Anterior cingulate cortex (tissue), 58 donors: ENCODE results near the gene RSPH1.

Experiments
- DNase-seq, 58 donors: peaks; one replicate each; lab custom pipeline; 2025; lab: John Stamatoyannopoulos, UW

The RSPH1 gene

DNA sequence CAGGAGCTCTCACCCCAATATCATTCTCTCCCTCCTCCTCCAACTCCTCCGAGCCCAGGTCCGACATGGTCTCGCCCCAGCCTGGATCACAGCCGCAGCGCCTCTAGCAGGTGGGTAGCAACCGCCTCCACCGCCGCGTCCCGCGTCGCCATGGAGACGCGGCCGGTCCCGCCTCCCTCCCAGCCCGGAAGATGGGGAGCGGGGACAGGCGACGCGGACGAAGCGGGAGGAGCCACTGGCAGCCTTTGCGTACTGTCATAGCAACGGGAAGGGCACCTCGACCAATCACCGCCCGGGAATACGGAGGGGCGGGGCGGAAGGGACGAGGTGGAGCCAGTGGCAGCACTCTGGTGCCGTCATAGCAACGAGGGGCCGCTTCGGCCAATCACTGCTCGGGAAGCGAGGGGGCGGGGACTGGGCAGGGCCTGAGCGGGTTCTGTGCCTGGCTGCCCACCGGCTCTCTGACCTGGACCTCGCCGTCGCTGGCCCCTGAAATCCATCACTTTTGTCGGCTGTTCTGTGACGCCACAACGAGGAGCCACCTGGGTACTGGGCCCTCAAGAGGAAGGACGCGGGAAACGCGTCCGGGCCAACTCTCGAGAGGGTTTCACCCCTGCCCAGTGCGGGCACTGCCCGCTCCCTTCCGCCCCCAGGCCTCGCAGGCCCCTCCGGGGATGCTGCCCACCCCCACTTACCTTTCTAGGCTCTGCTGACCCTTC lies at the start of gene RSPH1:
RSPH1 (minus strand) TSS at position 105 of the 719 bp plus-strand sequence; CDS start at position 67, 38 bp downstream.
- DNase-seq: peak; percentile 96 to 100 (median 100)

DNA sequence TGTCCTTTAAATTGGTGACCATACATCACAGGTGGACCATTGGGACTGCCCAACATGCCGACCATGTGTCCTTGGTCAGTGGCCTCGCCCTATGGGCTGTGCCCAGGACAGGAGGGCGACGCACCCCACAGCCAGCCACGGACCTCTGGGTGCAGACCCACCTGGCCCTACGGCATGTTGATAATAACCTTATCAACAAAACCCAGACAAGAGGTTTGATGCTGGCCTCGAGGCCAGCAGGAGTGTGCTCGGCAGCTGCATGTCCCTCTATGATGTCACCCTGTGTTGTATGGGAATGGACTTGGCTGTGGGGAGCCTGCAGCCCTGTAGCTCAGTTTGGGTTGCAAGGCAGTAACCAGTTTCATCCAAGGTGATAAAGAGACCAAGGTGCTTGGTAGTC lies 49.7 kb upstream of the RSPH1 start:
- DNase-seq: no peak

DNA sequence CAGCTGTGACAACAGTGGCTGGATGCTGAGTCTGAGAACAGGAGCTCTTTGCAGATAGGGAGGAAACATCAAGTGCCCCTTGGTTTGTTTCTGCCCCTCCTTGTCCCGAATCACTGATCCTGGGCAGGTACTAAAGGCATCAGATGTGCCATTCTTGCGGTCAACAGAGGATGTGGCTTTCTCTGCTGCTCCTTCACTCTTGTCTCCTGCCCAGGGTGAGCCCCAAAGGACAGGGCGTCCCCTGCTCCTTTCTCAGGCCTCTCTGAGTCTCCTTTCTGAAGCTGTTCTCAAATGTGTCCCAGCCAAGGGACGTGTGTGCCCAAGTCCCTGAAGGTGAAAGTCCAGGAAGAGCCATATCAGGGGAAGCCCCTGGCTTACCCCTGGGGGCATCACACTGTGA lies 49.3 kb upstream of the RSPH1 start:
- no peak for DNase-seq

GRCh38 chr21:42544544-42544943 lies 48.5 kb upstream of the RSPH1 start:
- no peak for DNase-seq

DNA sequence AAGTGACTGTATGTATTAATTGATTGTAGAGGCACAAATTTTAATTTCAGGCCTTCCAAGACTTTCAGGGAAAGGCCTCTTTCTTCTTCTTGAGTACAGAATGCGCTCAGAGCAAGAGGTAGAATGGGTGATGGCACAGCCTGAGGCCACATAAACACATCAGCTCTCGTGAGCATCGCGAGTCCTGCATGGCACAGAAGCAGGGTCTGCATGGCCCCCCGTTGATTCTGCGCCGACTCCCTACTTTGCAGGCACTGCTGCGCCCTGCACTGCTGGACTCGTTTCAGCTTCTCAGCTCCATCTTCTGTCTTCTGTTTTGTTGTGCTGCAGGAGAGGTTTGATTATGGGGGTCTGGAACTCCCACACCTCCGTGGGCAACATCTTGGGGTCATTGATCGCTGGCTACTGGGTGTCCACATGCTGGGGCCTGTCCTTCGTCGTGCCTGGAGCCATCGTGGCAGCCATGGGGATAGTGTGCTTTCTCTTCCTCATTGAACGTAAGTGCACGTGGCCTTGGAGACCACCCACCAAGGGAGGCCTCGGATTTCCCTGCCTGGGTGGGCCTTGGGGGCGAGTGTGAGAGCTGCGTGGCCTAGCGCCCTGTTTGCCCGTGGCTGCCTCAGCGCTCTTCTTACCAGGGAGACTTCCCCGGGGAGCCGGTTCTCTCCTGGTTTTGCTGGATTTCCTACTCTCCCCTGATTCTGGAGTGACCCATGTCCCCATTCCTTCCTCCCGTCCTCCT lies 47.3 kb upstream of the RSPH1 start:
- no peak for DNase-seq

GRCh38 chr21:42542596-42542995 lies 46.6 kb upstream of the RSPH1 start:
- no peak for DNase-seq

- DNase-seq: no peak
Observed at GRCh38 chr21:42542196-42542595, 46.2 kb upstream of the RSPH1 start.

GRCh38 chr21:42541618-42542017 lies 45.6 kb upstream of the RSPH1 start:
- DNase-seq: no peak

GRCh38 chr21:42541174-42541573 lies 45.1 kb upstream of the RSPH1 start:
- DNase-seq: no peak

- no peak for DNase-seq
Observed at GRCh38 chr21:42540396-42540795, 44.4 kb upstream of the RSPH1 start.

- DNase-seq: no peak
Observed at GRCh38 chr21:42539931-42540343, 43.9 kb upstream of the RSPH1 start.

DNA sequence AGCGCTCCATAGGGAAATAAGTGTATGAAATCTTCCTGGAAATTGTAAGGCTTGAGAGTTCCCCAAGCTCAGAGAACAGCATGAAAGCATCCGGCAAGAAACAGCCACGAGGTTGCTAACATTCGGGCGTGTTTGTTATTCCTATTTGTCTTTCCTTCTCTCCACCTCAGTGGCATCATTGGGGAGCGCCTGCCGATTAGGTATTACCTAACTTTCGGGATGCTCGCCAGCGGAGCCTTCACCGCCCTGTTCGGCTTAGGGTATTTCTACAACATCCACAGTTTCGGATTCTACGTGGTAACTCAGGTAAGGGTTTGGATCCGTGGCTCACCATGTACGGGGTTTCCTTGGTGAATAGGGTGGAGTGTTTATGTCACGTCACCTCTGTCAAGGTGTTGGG lies 43.3 kb upstream of the RSPH1 start:
- DNase-seq: no peak

DNA sequence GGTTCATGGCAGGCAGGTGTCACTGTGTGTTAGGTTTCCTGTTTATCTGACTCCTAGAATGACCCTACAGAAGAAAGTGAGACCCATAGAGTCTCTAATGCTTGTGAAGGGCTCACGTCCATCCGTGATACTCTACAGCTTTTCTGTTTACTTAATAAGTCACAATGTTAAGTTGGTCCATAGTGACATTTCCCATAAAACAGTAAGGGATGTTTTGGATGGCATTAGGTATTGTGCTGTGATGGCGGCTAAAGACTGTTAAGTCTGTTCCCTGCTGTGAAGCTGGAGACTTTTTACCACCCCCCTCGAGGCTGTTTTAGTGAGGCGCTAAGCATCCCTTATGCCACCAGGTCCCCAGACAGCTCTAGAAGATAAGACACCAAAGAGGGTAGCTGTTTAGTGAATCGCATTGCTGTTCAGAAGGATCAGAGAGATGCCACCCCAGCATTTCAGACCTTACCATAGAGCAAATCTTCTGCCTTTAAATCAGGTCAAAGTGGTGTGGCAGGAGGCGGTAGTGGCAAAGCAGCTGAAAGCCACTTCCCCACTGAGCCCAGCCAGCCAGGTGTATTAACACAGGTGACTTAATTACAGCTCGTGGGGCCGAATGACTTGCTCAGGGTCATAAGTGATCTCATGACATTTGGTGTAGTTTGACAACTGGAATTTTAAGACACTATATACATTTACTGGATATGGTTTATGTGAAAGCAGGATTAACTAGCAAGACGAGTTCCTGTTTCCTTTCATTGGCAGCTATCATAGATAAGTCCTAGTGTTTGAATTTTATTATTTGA lies 42.7 kb upstream of the RSPH1 start:
- DNase-seq: no peak

- DNase-seq: peak in 4 of 58 donors; percentile 12 to 35 (median 22)
Observed at GRCh38 chr21:42537106-42537742, 41.2 kb upstream of the RSPH1 start.

- DNase-seq: no peak
Observed at GRCh38 chr21:42536601-42537000, 40.6 kb upstream of the RSPH1 start.

- DNase-seq: no peak
Observed at GRCh38 chr21:42535602-42536171, 39.7 kb upstream of the RSPH1 start.

DNA sequence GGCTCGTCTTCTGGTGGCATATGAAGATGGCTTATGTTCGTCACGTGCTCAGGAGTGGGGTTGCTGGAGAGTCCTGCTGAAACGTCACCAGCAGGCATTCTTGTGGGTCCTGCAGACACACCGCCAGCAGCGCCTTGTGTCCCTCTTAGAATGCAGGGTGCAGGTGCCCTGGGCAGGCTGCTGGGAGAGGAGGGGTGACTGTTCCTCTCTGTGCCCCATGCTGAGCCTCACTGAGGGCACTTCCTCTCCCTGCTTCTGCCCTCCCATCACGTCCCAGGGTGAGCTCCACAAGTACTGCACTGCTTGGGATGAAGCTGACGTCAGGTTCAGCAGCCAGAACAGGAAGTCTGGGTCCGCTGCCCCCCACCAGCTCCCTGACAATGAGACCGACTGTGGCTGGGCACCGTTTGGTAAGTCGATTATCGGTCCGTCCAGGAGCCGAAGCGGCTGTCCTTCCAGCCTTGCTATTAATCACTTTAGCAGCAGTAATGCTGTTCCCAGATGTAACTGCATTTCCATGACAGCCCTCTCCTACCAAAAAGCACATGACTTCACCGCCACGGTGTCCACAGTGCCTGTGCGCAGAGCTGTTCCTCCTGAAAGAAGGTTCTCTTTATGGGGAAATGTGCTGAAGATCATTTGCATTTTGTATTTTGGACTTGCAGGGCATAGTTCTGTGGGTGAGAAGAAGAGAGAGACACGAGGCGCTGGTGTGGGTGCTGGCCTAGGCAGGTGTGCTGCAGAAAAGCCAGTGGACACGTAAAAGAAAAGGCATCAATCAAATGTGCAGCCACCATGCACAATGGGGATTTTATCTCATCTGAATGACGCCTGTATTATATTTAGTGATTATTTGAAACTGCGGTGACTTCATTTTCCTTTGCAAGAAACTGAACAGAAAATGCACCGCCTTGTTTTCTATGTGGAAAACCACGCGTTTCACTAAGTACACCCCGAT lies 38.7 kb upstream of the RSPH1 start:
- peak in 4 of 58 donors; percentile 12 to 44 (median 36) for DNase-seq

DNA sequence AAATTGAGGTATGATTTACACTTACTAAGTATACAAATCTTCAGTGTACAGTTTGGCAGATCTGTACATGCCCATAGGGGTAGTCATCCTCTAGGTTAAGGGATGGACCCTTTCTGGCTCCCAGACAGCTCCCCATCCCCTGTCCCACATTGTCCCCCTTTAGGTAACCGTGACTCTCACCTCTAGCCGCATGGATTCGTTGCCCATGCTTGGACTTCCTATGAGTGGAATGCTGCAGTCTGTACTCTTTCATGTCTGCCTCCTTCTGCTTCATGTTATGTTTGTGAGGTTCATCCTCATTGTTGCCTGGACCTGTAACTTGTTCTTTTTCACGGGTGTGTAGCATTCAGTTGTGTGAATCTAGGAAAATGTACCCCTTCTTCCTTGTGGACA lies 37.9 kb upstream of the RSPH1 start:
- DNase-seq: no peak

DNA sequence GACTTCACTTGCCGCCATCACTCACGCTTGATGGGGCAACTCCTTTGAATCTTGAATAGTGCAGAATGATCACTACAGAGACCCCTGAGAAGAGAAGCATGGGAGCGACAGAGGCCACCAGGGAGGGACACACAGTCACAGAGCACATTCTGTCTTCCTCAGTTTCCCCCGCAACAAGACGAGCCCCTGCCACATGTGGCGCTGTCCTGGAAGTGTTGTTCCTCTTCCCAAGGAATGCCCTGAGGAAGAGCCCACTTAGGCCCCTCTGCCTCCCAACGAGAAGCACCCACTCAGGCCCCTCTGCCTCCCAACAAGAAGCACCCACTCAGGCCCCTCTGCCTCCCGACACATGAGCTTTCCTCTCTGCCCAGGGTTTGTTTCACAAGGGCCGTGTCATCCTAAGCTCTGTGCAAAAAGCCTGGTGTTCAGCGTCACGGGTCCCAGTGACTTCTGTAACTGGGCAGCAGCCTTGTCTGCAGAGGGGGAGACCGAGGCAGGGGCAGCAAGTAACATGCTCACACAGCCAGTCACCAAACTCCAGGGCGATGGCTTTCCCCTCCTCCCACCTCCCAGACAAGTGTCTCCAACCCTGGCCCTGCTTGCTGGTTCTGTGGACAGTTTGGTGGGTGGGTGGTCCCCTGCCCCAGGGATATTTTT lies 37.4 kb upstream of the RSPH1 start:
- DNase-seq: no peak
